Activated naive CD4-positive, alpha-beta T cell treated with Interleukin-2 at 50 U/mL for 16 hours (primary cell): ENCODE results near the gene RNF223.

Source experiments
- DNase-seq: peaks from one replicate; pipeline ENCODE4 v3.0.0-alpha.2; 2020

RNF223 gene

GRCh38 chr1:1024149-1024770, 49.8 kb downstream of the RNF223 start:
- DNase-seq = no peak

- DNase-seq = no peak
Observed at GRCh38 chr1:1023700-1024099, 50.4 kb downstream of the RNF223 start.

GRCh38 chr1:1022302-1023009, 51.6 kb downstream of the RNF223 start:
- DNase-seq = no peak

GRCh38 chr1:1021920-1022259, 52.2 kb downstream of the RNF223 start:
- DNase-seq = no peak

GRCh38 chr1:1021010-1021919, 52.8 kb downstream of the RNF223 start:
- DNase-seq = no peak
